Measurements from ENCODE around the gene DCP1B.

The DCP1B gene

DNA sequence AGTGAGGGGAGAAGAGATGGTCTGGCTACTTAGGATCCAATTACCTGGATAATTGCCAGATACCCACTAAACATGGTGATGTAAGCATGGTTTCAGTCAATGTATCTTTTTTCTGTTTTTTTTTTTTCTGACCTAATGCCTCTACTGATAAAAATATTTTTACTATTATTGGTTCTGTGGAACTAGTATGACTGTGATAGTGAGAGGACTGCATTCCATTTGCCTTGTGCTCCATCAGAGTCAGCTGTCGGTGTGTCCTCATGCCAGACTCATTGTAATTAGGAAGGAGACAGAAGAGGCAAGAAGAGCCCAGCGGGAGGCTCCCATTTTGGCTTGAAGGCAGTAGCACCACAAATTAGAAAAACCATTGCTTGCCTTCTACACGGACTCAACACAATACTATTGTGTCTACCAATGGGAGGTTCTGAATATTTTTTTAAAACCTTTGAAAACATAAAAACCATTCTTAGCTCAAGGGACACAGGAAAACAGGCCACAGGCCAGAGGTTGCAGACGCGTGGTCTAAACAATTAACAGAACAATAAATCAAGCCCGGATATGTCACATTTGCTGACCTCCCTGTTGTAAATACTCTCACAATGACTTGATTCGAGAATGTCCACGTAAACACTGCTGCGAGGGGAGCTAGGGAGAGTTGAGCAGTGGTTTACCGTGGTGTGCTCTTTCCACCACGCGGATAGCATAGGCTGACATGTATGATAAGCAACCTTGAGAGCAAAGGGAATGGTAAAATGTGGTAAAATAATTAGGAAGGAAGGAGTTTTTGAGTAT is 13.5 kb upstream of the DCP1B start:
- no peak overlapping the region for H3K27ac ChIP-seq
- H3K4me3 ChIP-seq, result no peak overlapping the region
- no peak for DNase-seq (ENCODE audit: low spot score)
- TF ChIP-seq, protein P1, sequence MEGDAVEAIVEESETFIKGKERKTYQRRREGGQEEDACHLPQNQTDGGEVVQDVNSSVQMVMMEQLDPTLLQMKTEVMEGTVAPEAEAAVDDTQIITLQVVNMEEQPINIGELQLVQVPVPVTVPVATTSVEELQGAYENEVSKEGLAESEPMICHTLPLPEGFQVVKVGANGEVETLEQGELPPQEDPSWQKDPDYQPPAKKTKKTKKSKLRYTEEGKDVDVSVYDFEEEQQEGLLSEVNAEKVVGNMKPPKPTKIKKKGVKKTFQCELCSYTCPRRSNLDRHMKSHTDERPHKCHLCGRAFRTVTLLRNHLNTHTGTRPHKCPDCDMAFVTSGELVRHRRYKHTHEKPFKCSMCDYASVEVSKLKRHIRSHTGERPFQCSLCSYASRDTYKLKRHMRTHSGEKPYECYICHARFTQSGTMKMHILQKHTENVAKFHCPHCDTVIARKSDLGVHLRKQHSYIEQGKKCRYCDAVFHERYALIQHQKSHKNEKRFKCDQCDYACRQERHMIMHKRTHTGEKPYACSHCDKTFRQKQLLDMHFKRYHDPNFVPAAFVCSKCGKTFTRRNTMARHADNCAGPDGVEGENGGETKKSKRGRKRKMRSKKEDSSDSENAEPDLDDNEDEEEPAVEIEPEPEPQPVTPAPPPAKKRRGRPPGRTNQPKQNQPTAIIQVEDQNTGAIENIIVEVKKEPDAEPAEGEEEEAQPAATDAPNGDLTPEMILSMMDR (IDR thresholded peaks at IDR 0.05), result no peak

DNA sequence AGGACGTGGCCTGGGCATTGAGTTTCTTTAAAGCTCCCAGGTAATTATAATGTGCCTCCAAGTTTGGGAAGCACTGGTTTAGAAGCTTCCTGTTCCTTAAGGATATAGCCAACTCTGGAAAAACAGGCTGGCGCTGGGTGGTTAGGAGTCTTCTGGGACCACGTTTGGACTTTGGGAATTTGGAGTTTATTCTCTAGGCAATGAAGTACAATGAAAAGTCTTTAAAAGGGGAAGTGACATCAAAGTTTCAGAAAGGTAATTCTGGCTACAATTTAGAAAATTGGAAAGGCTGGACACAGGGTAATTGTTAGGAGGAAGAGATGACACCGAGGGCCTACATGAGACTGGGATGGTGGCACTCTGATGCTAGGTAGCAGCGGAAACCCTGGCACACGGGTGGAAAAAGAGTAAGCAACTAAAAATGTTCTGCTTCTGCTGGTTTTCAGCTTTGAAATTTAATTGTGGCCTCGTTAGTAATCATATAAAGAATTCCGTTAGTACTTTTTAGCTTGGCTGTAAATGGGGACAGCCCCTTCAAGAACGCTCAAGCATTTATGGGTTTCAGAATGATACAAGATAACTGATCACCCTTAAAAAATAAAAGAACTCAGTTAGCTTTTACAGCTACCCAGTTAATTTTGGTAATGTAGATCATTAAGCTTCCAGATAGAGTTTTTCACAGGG is 12.7 kb upstream of the DCP1B start:
- Histone ChIP-seq H3K4me3 (no peak overlapping the region), H3K27ac (no peak overlapping the region)
- TF ChIP-seq, protein P1 (IDR thresholded peaks at IDR 0.05), result no peak
- DNase-seq (ENCODE audit: low spot score), result no peak

DNA sequence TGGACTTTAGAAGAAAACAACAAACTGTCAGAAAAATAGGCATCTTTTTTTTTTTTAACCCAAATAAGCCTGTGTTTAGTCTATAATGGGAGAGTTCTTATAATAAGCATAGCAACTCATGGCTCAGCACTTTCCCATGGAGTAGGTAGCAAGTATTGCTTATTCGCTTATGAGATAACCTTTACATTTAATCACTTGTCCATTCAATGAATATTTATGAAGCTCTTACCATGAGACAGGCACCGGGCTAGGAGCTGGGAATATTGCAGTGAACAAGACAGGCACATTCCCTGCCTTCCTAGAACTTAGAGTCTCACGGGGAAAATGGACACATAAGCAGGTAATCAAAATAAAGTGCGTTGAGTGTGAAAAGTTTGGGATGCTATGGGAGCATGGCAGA is 10.0 kb upstream of the DCP1B start:
- Histone ChIP-seq H3K4me3 (no peak overlapping the region), H3K27ac (no peak overlapping the region)
- no peak for DNase-seq (ENCODE audit: low spot score)
- TF ChIP-seq, protein P1 (IDR thresholded peaks at IDR 0.05), result no peak

DNA sequence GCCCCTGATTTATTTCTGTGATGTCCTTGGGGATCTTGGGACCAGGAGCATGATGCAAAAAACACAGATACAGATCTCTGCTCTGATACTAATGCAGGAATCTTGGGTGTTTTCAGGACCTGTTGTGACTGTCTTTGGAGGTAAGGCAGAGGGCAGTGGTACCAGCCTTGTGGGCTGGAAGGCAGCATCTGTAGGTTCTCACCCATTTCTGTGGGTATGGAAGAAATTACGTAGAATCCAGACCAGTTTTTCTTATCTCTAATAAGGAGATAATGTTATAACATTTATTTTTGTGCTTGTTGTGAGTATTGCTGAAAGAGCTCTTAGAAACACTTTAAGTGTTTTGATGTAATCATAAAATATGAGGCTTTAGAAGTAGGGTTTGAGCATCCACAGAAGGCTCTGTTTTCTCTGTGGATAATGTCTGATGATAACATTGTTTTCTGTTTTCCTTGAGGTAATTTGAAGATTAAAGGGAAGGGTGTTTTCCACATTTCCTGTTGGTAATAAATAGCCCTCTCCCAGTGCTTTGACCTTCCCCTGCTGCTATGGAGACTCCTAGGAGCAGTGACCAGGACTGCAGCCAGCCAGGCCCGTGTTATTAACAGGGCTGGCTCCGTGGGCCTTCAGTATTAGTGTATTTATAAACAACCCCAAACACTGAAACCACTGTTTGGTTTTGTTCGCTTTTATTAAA is 9.4 kb upstream of the DCP1B start:
- Histone ChIP-seq H3K27ac (no peak overlapping the region), H3K4me3 (no peak overlapping the region)
- TF ChIP-seq, protein P1 (IDR thresholded peaks at IDR 0.05), result no peak
- no peak for DNase-seq (ENCODE audit: low spot score)

DNA sequence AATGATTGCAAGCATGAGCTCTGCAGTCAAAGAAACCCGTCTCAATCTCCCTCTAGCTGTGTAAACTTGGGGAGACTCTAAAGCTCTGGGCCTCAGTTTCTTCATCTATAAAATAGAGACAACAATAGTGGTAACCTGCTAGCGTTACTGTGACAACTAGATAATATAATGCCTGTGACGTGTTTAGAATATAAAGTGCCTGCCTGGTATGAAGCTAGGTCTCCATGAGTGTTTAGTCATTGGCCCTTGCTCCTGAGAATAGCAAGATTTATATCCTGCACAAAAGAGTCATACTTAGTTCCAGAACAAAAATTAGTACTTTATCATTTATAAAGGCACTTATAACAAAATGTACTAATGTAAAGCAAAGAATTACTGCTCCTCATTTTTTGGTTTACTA is 8.8 kb upstream of the DCP1B start:
- Histone ChIP-seq H3K27ac (no peak overlapping the region), H3K4me3 (no peak overlapping the region)
- DNase-seq (ENCODE audit: low spot score), result no peak
- TF ChIP-seq, protein P1 (IDR thresholded peaks at IDR 0.05), result no peak

DNA sequence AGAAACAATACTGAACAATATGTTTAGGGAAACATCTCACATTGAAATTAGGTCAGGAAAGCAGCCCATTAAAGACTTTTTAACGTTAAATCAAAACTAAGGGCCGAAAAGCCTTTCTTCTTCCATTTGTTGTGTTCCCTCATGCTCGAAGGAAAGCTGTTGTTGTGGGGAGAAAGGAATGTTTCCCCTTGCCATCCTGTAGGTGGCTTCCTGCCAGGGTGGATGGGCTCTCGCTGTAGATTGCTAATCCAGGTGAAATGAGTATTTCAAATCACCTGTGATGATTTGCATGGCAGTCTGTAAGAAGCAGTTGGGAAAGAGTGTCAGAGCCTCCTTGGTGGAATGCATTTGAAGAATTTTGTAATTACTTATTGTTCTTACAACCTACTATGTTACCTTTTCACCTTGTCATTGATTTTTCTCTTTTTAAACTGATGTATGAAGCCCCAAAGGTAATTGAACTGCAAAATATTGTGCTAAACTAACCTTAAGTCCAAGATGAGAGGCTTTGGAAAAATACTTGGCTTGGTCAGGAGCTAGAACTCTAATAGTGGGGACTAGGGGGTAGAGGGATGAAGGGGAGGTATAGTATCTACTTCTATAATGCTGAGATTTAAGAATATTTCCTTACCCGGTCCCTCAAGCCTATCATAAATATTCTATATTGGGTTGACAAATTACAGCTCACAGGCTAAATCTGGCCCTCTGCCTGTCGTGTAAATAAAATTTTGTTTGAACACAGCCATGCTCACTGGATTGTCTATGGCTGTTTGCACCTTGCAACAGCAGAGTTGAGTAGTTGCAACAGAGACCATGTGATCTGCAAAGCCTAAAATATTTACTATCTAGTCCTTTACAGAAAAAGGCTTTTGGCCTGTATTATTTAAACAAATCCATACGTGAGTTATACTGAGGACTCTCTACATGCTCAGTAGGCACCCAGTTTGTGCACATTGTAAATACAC is 7.7 kb upstream of the DCP1B start:
- TF ChIP-seq, protein P1 (IDR thresholded peaks at IDR 0.05), result no peak
- H3K4me3 ChIP-seq, result no peak overlapping the region
- DNase-seq (ENCODE audit: low spot score), result no peak
- H3K27ac ChIP-seq, result no peak overlapping the region
